Epithelial cell of proximal tubule (primary cell): Measurements from ENCODE around the gene MAP3K19. TPM values are rescaled to one million over a fixed set of nuclear protein-coding genes. Genes with fewer than 3 reads are reported as not detected.
A peak's percentile ranks its signal among the peaks of the same experiment; 100 is the strongest.

Experiments used
- DNase-seq: peaks from one replicate; pipeline ENCODE4 v3.0.0-alpha.2; 2011; ENCODE audit warnings: low read depth
- H3K4me3 ChIP-seq: 2 replicates; pipeline ENCODE4 v1.5.1; 2011; ENCODE audit warnings: low read depth, mild to moderate bottlenecking, low read length
- CTCF ChIP-seq: conservative IDR thresholded peaks from 2 replicates; pipeline ENCODE4 v1.5.1; 2012; ENCODE audit warnings: low read depth, mild to moderate bottlenecking, low read length
- total RNA-seq: library from RNA; depleted of rRNA; stranded (reverse); fragments of >200 nt; gene quantifications from 2 replicates; pipeline ENCODE4 v1.2.3, GENCODE V29; 2015

The MAP3K19 gene
- total RNA-seq, 1 donor from 2014 or later, result not detected

- no peak overlapping the region for H3K4me3 ChIP-seq
- no peak for TF ChIP-seq CTCF
- DNase-seq, result no peak
Measured at GRCh38 chr2:135010200-135010942, 36.9 kb downstream of the MAP3K19 start.

GRCh38 chr2:135009339-135009738, 37.9 kb downstream of the MAP3K19 start:
- H3K4me3 ChIP-seq, result no peak overlapping the region
- DNase-seq, result no peak
- TF ChIP-seq CTCF, result no peak

- DNase-seq, result no peak
- no peak for TF ChIP-seq CTCF
- H3K4me3 ChIP-seq, result no peak overlapping the region
Measured at GRCh38 chr2:135005753-135006152, 41.5 kb downstream of the MAP3K19 start.

- TF ChIP-seq CTCF, result peak; percentile 98
- H3K4me3 ChIP-seq, result no peak overlapping the region
- DNase-seq, result no peak
Measured at GRCh38 chr2:135004005-135004746, 43.1 kb downstream of the MAP3K19 start.

GRCh38 chr2:135002836-135003235, 44.4 kb downstream of the MAP3K19 start:
- no peak for DNase-seq
- TF ChIP-seq CTCF, result no peak
- no peak overlapping the region for H3K4me3 ChIP-seq

GRCh38 chr2:134999521-134999920, 47.7 kb downstream of the MAP3K19 start:
- no peak for TF ChIP-seq CTCF
- DNase-seq, result no peak
- no peak overlapping the region for H3K4me3 ChIP-seq
